Osteoblast (primary cell): Measurements from ENCODE around the gene SLC6A17. TPM values are rescaled to one million over a fixed set of nuclear protein-coding genes. Genes with fewer than 3 reads are reported as not detected.

ENCODE experiments used
- DNase-seq: peaks from one replicate; pipeline ENCODE4 v3.0.0; 2011; ENCODE audit warnings: low spot score, mixed read lengths; ENCODE audit not compliant: insufficient read length; ENCODE audit errors: missing footprints
- H2AFZ ChIP-seq: 2 replicates; pipeline ENCODE4 v1.6.0; 2011; ENCODE audit warnings: mild to moderate bottlenecking, low read length
- H3K27ac ChIP-seq: 2 replicates; pipeline ENCODE4 v1.5.1; 2011; ENCODE audit warnings: mild to moderate bottlenecking, low read depth, low read length, moderate library complexity
- H3K27me3 ChIP-seq: 2 replicates; pipeline ENCODE4 v1.6.0; 2012; ENCODE audit warnings: mild to moderate bottlenecking, control low read depth, inconsistent platforms, low read length, moderate library complexity; ENCODE audit not compliant: insufficient read depth
- H3K36me3 ChIP-seq: 2 replicates; pipeline ENCODE4 v1.5.1; 2011; ENCODE audit warnings: mild to moderate bottlenecking, low read length, control low read depth, moderate library complexity; ENCODE audit not compliant: insufficient read depth
- H3K4me1 ChIP-seq: 2 replicates; pipeline ENCODE4 v1.5.1; 2011; ENCODE audit warnings: mild to moderate bottlenecking, low read length, control low read depth, moderate library complexity; ENCODE audit not compliant: insufficient read depth
- H3K4me2 ChIP-seq: 2 replicates; pipeline ENCODE4 v1.6.0; 2011; ENCODE audit warnings: mild to moderate bottlenecking, low read length; ENCODE audit not compliant: insufficient read depth
- H3K4me3 ChIP-seq: fragments of 200-600 bp; sonication (generic); 3 replicates; pipeline ENCODE4 v1.5.1; 2012; ENCODE audit warnings: mild to moderate bottlenecking, low read length, inconsistent platforms; ENCODE audit not compliant: insufficient read depth
- H3K79me2 ChIP-seq: 2 replicates; pipeline ENCODE4 v1.6.0; 2012; ENCODE audit warnings: mild to moderate bottlenecking, low read length, control low read depth, inconsistent platforms; ENCODE audit not compliant: insufficient read depth
- H3K9me3 ChIP-seq: 2 replicates; pipeline ENCODE4 v1.5.1; 2011; ENCODE audit warnings: low read depth, low read length, control low read depth
- H4K20me1 ChIP-seq: 2 replicates; pipeline ENCODE4 v1.6.0; 2012; ENCODE audit warnings: mild to moderate bottlenecking, low read length, control low read depth; ENCODE audit not compliant: insufficient read depth
- CTCF ChIP-seq: IDR thresholded peaks from 2 replicates; pipeline ENCODE4 v1.5.1; 2011; ENCODE audit warnings: mild to moderate bottlenecking, low read depth, low read length, moderate library complexity; ENCODE audit errors: extremely low read depth
- total RNA-seq: library from RNA; depleted of rRNA; stranded (reverse); fragments of >200 nt; gene quantifications from 2 replicates; pipeline ENCODE4 v1.2.3, GENCODE V29; 2012

Gene SLC6A17
- total RNA-seq, 1 donor: under 0.01 TPM

GRCh38 chr1:110250749-110251148, 100.5 kb downstream of the SLC6A17 start:
- Histone ChIP-seq H3K9me3 (no peaks in the 10 kb centered on the region), H3K79me2 (no peaks in the 10 kb centered on the region), H3K4me2 (no peak overlapping the region), H4K20me1 (no peaks in the 10 kb centered on the region), H2AFZ (no peak overlapping the region), H3K4me1 (no peaks in the 10 kb centered on the region), H3K36me3 (no peaks in the 10 kb centered on the region), H3K27me3 (peaks cover 17% of the 10 kb centered on the region), H3K4me3 (no peak overlapping the region), H3K27ac (no peak overlapping the region)
- no peak for TF ChIP-seq CTCF
- no peak for DNase-seq

Other genes starting within 250 kb of the SLC6A17 start
- gene CSF1, start 239.6 kb upstream of the SLC6A17 start, total RNA-seq: 38.0 and 53.9 TPM in 2 replicates
- gene AHCYL1, start 165.7 kb upstream of the SLC6A17 start, total RNA-seq: 56.8 and 61.0 TPM in 2 replicates
- gene STRIP1, start 115.9 kb upstream of the SLC6A17 start, total RNA-seq: 51.0 and 51.4 TPM in 2 replicates
- gene ALX3, start 79.8 kb upstream of the SLC6A17 start, total RNA-seq: not detected in 2 replicates
- 1.1 and 1.8 TPM in 2 replicates for gene UBL4B, start 38.1 kb upstream of the SLC6A17 start, total RNA-seq
- gene KCNC4, start 59.8 kb downstream of the SLC6A17 start, total RNA-seq: 1.4 and 1.5 TPM in 2 replicates
- 30.6 and 38.0 TPM in 2 replicates for gene RBM15, start 188.9 kb downstream of the SLC6A17 start, total RNA-seq
- gene SLC16A4, start 240.5 kb downstream of the SLC6A17 start, total RNA-seq: 76.0 and 90.2 TPM in 2 replicates